Measurements from ENCODE around the gene EDAR. TPM values are rescaled to one million over a fixed set of nuclear protein-coding genes. Genes with fewer than 3 reads are reported as not detected.

EDAR gene
- total and polyA plus RNA-seq, 10 of the 15 experiments (the other 5 are each of a cell fraction or from before 2014, with no cell fraction given), result 0.04 TPM; not detected in 9

DNA sequence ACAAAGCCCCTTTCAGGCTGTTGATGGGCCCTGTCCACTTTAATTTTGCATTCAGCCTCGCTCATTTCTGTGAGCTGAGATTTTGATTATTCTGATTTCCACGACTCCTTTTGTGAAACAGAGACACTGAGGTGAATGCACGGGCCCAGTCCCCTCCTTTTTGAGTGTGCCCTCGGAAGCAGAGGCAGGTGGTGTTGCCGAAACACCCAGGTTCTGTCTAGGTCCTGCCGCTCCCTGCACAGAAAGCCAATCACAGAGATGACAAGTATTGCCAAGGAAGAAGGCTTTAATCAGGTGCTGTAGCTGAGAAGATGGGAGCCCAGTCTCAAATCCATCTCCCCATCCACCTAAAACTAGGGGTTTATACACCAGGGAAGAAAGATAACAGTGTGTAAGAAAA is 44.2 kb upstream of the EDAR start:
- Histone ChIP-seq H4K20me1 (ENCODE audit: control insufficient read depth, insufficient read depth) (no peaks in the 10 kb centered on the region), H3K4me3 (no peak overlapping the region), H3K27me3 (replicated peaks in 1 of 2; ENCODE audit: control insufficient read depth in 2 of 2, insufficient read depth in 2 of 2, low read length in 1 of 2) (no peaks in the 10 kb centered on the region), H3K79me2 (ENCODE audit: control insufficient read depth, insufficient read depth, low read length) (no peaks in the 10 kb centered on the region), H3K9me3 (replicated peaks; ENCODE audit: control insufficient read depth, insufficient read depth, low read length) (no peaks in the 10 kb centered on the region; the same call in 1 of the 3 replicates), H3K4me2 (ENCODE audit: control insufficient read depth, insufficient read depth) (no peak overlapping the region), H3K9ac (ENCODE audit: control insufficient read depth, insufficient read depth, low read length) (no peak overlapping the region), H3K36me3 (ENCODE audit: control insufficient read depth in 2 of 2, insufficient read depth in 2 of 2, low read length in 1 of 2) (no peaks in the 10 kb centered on the region), H3K27ac (ENCODE audit: control insufficient read depth, insufficient read depth) (no peak overlapping the region), H3K4me1 (ENCODE audit: control insufficient read depth, insufficient read depth, low read length) (peaks cover 6% of the 10 kb centered on the region), H2AFZ (ENCODE audit: control insufficient read depth, low read depth, low read length) (no peak overlapping the region)
- DNase-seq (ENCODE audit: low read depth, low spot score) (no peak), ATAC-seq (no peak), FAIRE-seq (no peak)
- ChIA-PET CTCF (no interaction called here), SMC1A (ENCODE audit: uncharacterized antibody, unreplicated experiment) (interaction anchor here (1.4 kb wide), 2 partner anchors 14 to 19 kb away, joined by 4 to 6 read pairs; no protein-coding TSS in a partner anchor), RAD21 (ENCODE audit: unreplicated experiment) (no interaction called here), POLR2A (no interaction called here)
- intact Hi-C loops (cut with micrococcal nuclease; ENCODE audit: unreplicated experiment), result no loop called here
- TF ChIP-seq ZNF622 (IDR thresholded peaks at IDR 0.05), result no peak
- no peak for TF ChIP-seq SRF (IDR thresholded peaks at IDR 0.05; ENCODE audit: low read depth in 2 of 2, low read length in 2 of 2)
- no peak for TF ChIP-seq MEF2A (IDR thresholded peaks at IDR 0.05; ENCODE audit: insufficient read depth, low read depth, low read length)
- TF ChIP-seq POU2F2 (IDR thresholded peaks at IDR 0.05; ENCODE audit: borderline replicate concordance, low read depth, low read length), result no peak
- no peak for TF ChIP-seq HCFC1 (IDR thresholded peaks at IDR 0.05; ENCODE audit: low read length)
- TF ChIP-seq MXI1 (IDR thresholded peaks at IDR 0.05; ENCODE audit: low read depth, low read length), result no peak
- no peak for TF ChIP-seq POLR2A (IDR thresholded peaks at IDR 0.05; ENCODE audit: low read depth, low read length)
- TF ChIP-seq TCF7 (IDR thresholded peaks at IDR 0.05; ENCODE audit: borderline replicate concordance), result no peak
- no peak for TF ChIP-seq ZBED1 (IDR thresholded peaks at IDR 0.05; ENCODE audit: borderline replicate concordance)
- no peak for TF ChIP-seq BCL11A (IDR thresholded peaks at IDR 0.05; ENCODE audit: low read depth, low read length)
- no peak for TF ChIP-seq SUZ12 (IDR thresholded peaks at IDR 0.05; ENCODE audit: unreplicated experiment)
- no peak for TF ChIP-seq STAT1 (conservative IDR thresholded peaks at IDR 0.05)
- TF ChIP-seq SREBF1 (IDR thresholded peaks at IDR 0.05; ENCODE audit: low read length), result no peak
- TF ChIP-seq PAX8 (IDR thresholded peaks at IDR 0.05), result no peak
- TF ChIP-seq, protein P1, sequence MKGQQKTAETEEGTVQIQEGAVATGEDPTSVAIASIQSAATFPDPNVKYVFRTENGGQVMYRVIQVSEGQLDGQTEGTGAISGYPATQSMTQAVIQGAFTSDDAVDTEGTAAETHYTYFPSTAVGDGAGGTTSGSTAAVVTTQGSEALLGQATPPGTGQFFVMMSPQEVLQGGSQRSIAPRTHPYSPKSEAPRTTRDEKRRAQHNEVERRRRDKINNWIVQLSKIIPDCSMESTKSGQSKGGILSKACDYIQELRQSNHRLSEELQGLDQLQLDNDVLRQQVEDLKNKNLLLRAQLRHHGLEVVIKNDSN (IDR thresholded peaks at IDR 0.05; ENCODE audit: borderline replicate concordance, extremely low read length, insufficient read depth, low read depth, low read length), result no peak
- no peak for TF ChIP-seq ATF7 (IDR thresholded peaks at IDR 0.05; ENCODE audit: low read depth)
- in situ Hi-C loops (cut with MboI), result no loop called here
- WGBS (ENCODE audit: insufficient coverage, insufficient replicate concordance, low lambda C conversion rate, missing lambda C conversion rate), result 52% methylated on average over 6 of the region's 6 CpGs
- no TSS peak for BruUV-seq (replicated peaks)
